SK-N-SH (cell line): ENCODE results near the gene PBX1.

Source experiments
- EZH2phosphoT487 ChIP-seq: fragments of 200-600 bp; sonication (generic); IDR thresholded peaks from 2 replicates; pipeline ENCODE4 v1.6.1; 2017; ENCODE audit warnings: low read depth, mixed run types, mild to moderate bottlenecking, antibody characterized with exemption, moderate library complexity, borderline replicate concordance
- TF ChIP-seq, protein P1 (sequence below): fragments of 200-600 bp; sonication (generic); IDR thresholded peaks from 2 replicates; pipeline ENCODE4 v1.6.1; 2017; ENCODE audit warnings: antibody characterized with exemption, mild to moderate bottlenecking, moderate library complexity

DNA sequence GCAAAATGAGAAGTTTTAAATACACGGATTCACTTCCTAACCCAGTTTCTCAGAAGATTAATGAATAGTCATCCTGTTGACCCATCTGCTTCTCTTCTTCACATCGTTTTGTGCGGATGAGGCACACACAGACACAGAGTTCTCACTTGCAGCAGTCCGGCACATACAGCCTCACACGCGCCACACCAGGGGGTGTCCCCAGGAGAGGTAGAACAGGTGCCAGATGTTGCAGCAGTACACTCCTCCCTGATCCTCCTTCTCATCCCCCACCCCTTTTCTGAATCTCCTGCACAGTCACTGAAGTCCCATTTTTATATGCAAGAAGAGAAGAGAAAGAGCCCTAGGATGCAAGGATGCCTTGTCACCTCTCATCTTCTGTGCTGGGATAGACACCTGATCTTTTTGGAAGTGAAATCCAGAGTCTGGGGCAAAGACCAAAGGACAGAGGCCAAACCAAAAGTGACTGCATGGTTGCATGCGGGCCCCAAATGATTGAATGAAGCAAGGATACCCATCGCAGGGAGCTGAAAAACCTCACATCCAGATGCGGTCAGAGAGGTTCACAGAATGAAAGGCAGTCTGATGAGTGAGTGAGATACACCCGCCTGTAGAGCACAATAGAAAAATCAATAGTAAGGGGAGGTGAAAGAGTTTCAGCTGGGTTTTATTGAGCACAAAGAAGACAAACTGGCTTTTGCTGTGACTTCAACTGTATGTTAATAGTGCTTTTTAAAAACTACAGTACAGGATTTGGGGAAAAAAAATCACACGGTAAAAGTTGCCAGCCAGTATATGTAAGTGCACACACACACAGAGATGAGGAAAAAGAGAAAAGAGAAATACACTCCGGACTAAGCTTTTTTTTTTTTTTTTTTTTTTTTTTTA lies 28.9 kb downstream of the PBX1 start:
- no peak for TF ChIP-seq EZH2phosphoT487
- TF ChIP-seq, protein P1, sequence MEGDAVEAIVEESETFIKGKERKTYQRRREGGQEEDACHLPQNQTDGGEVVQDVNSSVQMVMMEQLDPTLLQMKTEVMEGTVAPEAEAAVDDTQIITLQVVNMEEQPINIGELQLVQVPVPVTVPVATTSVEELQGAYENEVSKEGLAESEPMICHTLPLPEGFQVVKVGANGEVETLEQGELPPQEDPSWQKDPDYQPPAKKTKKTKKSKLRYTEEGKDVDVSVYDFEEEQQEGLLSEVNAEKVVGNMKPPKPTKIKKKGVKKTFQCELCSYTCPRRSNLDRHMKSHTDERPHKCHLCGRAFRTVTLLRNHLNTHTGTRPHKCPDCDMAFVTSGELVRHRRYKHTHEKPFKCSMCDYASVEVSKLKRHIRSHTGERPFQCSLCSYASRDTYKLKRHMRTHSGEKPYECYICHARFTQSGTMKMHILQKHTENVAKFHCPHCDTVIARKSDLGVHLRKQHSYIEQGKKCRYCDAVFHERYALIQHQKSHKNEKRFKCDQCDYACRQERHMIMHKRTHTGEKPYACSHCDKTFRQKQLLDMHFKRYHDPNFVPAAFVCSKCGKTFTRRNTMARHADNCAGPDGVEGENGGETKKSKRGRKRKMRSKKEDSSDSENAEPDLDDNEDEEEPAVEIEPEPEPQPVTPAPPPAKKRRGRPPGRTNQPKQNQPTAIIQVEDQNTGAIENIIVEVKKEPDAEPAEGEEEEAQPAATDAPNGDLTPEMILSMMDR = no peak
